Fibroblast of lung (primary cell): ENCODE measurements around the gene HHIPL2.

Source experiments
- CTCF ChIP-seq, 2 donors: IDR thresholded peaks in 1 of 2; conservative IDR thresholded peaks in 1 of 2; 1 replicate in 1 of 2; 2 replicates in 1 of 2; pipeline ENCODE4 v1.5.1; 2011 to 2012; ENCODE audit warnings: low read length in 2 of 2, control low read depth in 1 of 2, inconsistent platforms in 1 of 2, low read depth in 1 of 2, mild to moderate bottlenecking in 1 of 2
- EZH2 ChIP-seq: IDR thresholded peaks from 2 replicates; pipeline ENCODE4 v1.5.1; 2012; ENCODE audit warnings: low read length, control low read depth, mild to moderate bottlenecking; ENCODE audit errors: missing control alignments

- TF ChIP-seq CTCF (conservative IDR thresholded peaks at IDR 0.05 in 1 of 2, IDR thresholded peaks at IDR 0.05 in 1 of 2; ENCODE audit: low read depth in 1 of 2, low read length in 2 of 2): no peak
- TF ChIP-seq EZH2: no peak
These were observed at the start of gene HHIPL2 for GRCh38 chr1:222547944-222548671.
